Progenitor cell of endocrine pancreas (in vitro differentiated cells): ENCODE measurements around the gene MAP1LC3C. TPM values are rescaled to one million over a fixed set of nuclear protein-coding genes. Genes with fewer than 3 reads are reported as not detected.

Experiments used
- DNase-seq: peaks from one replicate; pipeline ENCODE4 v3.0.0; 2021; ENCODE audit warnings: low spot score; ENCODE audit not compliant: unreplicated experiment
- H3K27ac Mint-ChIP-seq: 2 replicates; pipeline ENCODE4 v1.8.0; 2021; ENCODE audit warnings: mild to moderate bottlenecking, moderate library complexity, mixed read lengths
- H3K27me3 Mint-ChIP-seq: 2 replicates; pipeline ENCODE4 v1.8.0; 2021; ENCODE audit warnings: mixed read lengths
- H3K36me3 Mint-ChIP-seq: 2 replicates; pipeline ENCODE4 v1.8.0; 2022; ENCODE audit warnings: mixed read lengths; ENCODE audit not compliant: insufficient read depth
- H3K4me1 Mint-ChIP-seq: 2 replicates; pipeline ENCODE4 v1.8.0; 2021; ENCODE audit warnings: low read depth, mixed read lengths
- H3K4me3 Mint-ChIP-seq: 2 replicates; pipeline ENCODE4 v1.8.0; 2021; ENCODE audit warnings: low read depth, mild to moderate bottlenecking, moderate library complexity, mixed read lengths
- H3K9me3 Mint-ChIP-seq: 2 replicates; pipeline ENCODE4 v1.8.0; 2021; ENCODE audit warnings: low read depth, mixed read lengths
- total RNA-seq: library from RNA; stranded (reverse); gene quantifications from 2 replicates; pipeline ENCODE4 v1.2.1, GENCODE V29; 2021
- TF ChIP-seq, protein P1 (sequence below): fragments of 200-600 bp; sonication (generic); IDR thresholded peaks from one replicate; pipeline ENCODE4 v1.5.0; 2021; ENCODE audit warnings: antibody characterized with exemption, mild to moderate bottlenecking; ENCODE audit not compliant: unreplicated experiment

Gene MAP1LC3C
- total RNA-seq, 1 donor from 2014 or later: not detected

DNA sequence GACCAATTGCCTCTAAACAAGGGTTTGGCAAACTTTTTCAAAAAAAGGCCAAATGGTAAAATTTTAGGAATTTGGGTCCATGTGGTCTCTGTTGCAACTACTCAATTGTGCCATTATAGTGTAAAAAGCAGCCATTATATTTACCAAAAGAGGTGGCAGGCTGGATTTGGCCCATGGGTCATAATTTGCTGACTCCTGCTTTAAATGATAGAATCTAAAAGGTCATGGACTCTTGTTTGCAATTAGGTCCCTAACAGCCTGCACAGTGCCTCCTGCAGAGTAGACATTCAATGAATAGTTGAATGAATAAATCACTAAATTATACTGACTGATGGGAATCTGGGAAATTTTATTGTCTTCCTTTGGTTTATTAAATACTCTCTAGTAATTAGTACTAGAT lies 35.2 kb downstream of the MAP1LC3C start:
- Mint-ChIP-seq H3K27me3 (no peaks in the 10 kb centered on the region), H3K4me1 (no peaks in the 10 kb centered on the region)

DNA sequence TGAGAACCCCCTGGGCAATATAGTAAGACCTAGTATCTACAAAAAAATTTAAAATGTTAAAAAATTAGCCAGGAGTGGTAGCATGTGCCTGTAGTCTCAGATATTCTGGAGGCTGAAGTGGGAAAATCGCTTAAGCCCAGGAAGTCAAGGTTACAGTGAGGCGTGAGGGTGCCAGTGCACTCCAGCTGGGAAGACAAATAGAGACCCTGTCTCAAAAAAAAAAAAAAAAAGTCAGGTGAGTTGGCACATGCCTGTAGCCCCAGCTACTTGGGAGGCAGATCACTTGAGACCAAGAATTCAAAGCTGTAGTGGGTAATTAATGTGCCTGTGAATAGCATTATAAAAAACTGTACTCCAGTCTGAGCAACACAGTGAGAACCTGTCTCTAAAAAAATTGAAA lies 36.7 kb downstream of the MAP1LC3C start:
- H3K9me3 Mint-ChIP-seq: no peaks in the 10 kb centered on the region
- no peak overlapping the region for H3K27ac Mint-ChIP-seq
- no peak for DNase-seq
- TF ChIP-seq, protein P1, sequence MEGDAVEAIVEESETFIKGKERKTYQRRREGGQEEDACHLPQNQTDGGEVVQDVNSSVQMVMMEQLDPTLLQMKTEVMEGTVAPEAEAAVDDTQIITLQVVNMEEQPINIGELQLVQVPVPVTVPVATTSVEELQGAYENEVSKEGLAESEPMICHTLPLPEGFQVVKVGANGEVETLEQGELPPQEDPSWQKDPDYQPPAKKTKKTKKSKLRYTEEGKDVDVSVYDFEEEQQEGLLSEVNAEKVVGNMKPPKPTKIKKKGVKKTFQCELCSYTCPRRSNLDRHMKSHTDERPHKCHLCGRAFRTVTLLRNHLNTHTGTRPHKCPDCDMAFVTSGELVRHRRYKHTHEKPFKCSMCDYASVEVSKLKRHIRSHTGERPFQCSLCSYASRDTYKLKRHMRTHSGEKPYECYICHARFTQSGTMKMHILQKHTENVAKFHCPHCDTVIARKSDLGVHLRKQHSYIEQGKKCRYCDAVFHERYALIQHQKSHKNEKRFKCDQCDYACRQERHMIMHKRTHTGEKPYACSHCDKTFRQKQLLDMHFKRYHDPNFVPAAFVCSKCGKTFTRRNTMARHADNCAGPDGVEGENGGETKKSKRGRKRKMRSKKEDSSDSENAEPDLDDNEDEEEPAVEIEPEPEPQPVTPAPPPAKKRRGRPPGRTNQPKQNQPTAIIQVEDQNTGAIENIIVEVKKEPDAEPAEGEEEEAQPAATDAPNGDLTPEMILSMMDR: no peak
- H3K27me3 Mint-ChIP-seq: no peaks in the 10 kb centered on the region
- no peaks in the 10 kb centered on the region for H3K4me1 Mint-ChIP-seq
- H3K36me3 Mint-ChIP-seq: no peaks in the 10 kb centered on the region
- H3K4me3 Mint-ChIP-seq: no peak overlapping the region

More for the DNA sequence above, 35.2 kb downstream of the MAP1LC3C start:
- no peak overlapping the region for H3K4me3 Mint-ChIP-seq
- no peak for DNase-seq
- H3K36me3 Mint-ChIP-seq: no peaks in the 10 kb centered on the region
- no peak overlapping the region for H3K27ac Mint-ChIP-seq
- no peaks in the 10 kb centered on the region for H3K9me3 Mint-ChIP-seq
- TF ChIP-seq, protein P1: no peak

- no peaks in the 10 kb centered on the region for H3K4me1 Mint-ChIP-seq
- no peaks in the 10 kb centered on the region for H3K27me3 Mint-ChIP-seq
- TF ChIP-seq, protein P1: no peak
- H3K27ac Mint-ChIP-seq: no peak within 1 kb of the TSS
- no peaks in the 10 kb centered on the region for H3K36me3 Mint-ChIP-seq
- H3K9me3 Mint-ChIP-seq: no peaks in the 10 kb centered on the region
- DNase-seq: no peak
- no peak within 1 kb of the TSS for H3K4me3 Mint-ChIP-seq
These were observed 41.0 kb downstream of the MAP1LC3C start, which contains the start of gene BECN2 for GRCh38 chr1:241957692-241958494. Gene BECN2 (plus strand): TSS chr1:241957767. CDS start chr1:241957767, 0 bp downstream.

- Mint-ChIP-seq H3K4me3 (no peak overlapping the region), H3K27ac (no peak overlapping the region), H3K9me3 (no peaks in the 10 kb centered on the region), H3K4me1 (no peaks in the 10 kb centered on the region), H3K36me3 (no peaks in the 10 kb centered on the region), H3K27me3 (no peaks in the 10 kb centered on the region)
- no peak for DNase-seq
- TF ChIP-seq, protein P1: no peak
These were observed 48.5 kb downstream of the MAP1LC3C start for GRCh38 chr1:241950390-241950789.

DNA sequence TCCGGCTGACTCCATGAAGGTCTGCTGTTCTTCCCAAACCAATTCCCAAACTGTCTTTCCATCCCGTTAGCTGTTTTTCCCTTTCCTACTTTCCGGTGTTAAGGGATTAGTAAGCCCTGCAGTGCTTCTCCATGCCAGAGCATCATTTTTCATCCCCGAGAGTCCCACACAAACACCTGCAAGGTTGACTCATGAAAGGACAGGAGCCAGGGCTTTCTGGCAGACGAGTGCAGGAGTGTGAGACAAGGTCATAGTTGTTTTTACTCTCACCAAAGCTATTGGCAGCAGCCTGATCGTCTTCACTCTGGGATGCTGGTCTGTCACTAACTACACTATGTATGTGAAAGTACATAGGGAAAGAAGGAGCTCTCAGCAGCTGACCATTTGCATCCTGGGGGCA lies 51.5 kb downstream of the MAP1LC3C start:
- H3K27ac Mint-ChIP-seq: no peak overlapping the region
- H3K27me3 Mint-ChIP-seq: no peaks in the 10 kb centered on the region
- no peaks in the 10 kb centered on the region for H3K9me3 Mint-ChIP-seq
- TF ChIP-seq, protein P1: no peak
- DNase-seq: no peak
- H3K4me1 Mint-ChIP-seq: no peaks in the 10 kb centered on the region
- no peak overlapping the region for H3K4me3 Mint-ChIP-seq
- no peaks in the 10 kb centered on the region for H3K36me3 Mint-ChIP-seq

Other genes starting within 250 kb of the MAP1LC3C start
- 12.5 and 16.2 TPM in 2 replicates for gene EXO1, start 150.9 kb downstream of the MAP1LC3C start, total RNA-seq
- gene BECN2, start 41.3 kb downstream of the MAP1LC3C start, total RNA-seq: not detected in 2 replicates